Stimulated activated CD4-positive, alpha-beta T cell treated with anti-CD3 and anti-CD28 coated beads, Interleukin-1b, Interleukin-23, amount 100 ng/mL, for 48 hours (primary cell): ENCODE data around the gene CHST9.
"Not testable (repeated sequence)": the region's sequence is repeated elsewhere in the genome, so short reads cannot be mapped to it uniquely, and the experiment has no call there.

Experiments used
- DNase-seq: peaks from one replicate; pipeline ENCODE4 v3.0.0-alpha.2; 2020

The CHST9 gene

GRCh38 chr18:26999797-27000196, 185.3 kb downstream of the CHST9 start:
- no peak for DNase-seq

GRCh38 chr18:26993568-26993967, 191.5 kb downstream of the CHST9 start:
- no peak for DNase-seq

GRCh38 chr18:26992926-26993325, 192.2 kb downstream of the CHST9 start:
- DNase-seq: no peak

- no peak for DNase-seq
Measured at GRCh38 chr18:26989842-26990241, 195.3 kb downstream of the CHST9 start.

- no peak for DNase-seq
Measured at GRCh38 chr18:26981360-26982082, 203.6 kb downstream of the CHST9 start.

- DNase-seq: no peak
Measured at GRCh38 chr18:26978812-26979341, 206.2 kb downstream of the CHST9 start.

- no peak for DNase-seq
Measured at GRCh38 chr18:26977781-26978180, 207.3 kb downstream of the CHST9 start.

- no peak for DNase-seq
Measured at GRCh38 chr18:26976206-26976605, 208.9 kb downstream of the CHST9 start.

GRCh38 chr18:26972549-26972948, 212.6 kb downstream of the CHST9 start:
- not testable (repeated sequence) for DNase-seq

GRCh38 chr18:26971409-26971808, 213.7 kb downstream of the CHST9 start:
- DNase-seq: no peak

- DNase-seq: no peak
Measured at GRCh38 chr18:26970637-26971036, 214.5 kb downstream of the CHST9 start.

GRCh38 chr18:26965206-26965605, 219.9 kb downstream of the CHST9 start:
- no peak for DNase-seq

- DNase-seq: no peak
Measured at GRCh38 chr18:26963292-26963691, 221.8 kb downstream of the CHST9 start.

GRCh38 chr18:26961839-26962238, 223.3 kb downstream of the CHST9 start:
- no peak for DNase-seq

- DNase-seq: no peak
Measured at GRCh38 chr18:26960911-26961310, 224.2 kb downstream of the CHST9 start.

- DNase-seq: no peak
Measured at GRCh38 chr18:26956863-26957262, 228.2 kb downstream of the CHST9 start.

- no peak for DNase-seq
Measured at GRCh38 chr18:26948703-26949102, 236.4 kb downstream of the CHST9 start.

- DNase-seq: no peak
Measured at GRCh38 chr18:26943906-26944305, 241.2 kb downstream of the CHST9 start.

GRCh38 chr18:26941584-26941983, 243.5 kb downstream of the CHST9 start:
- DNase-seq: no peak

GRCh38 chr18:26940744-26941398, 244.2 kb downstream of the CHST9 start:
- no peak for DNase-seq

GRCh38 chr18:26931659-26932058, 253.4 kb downstream of the CHST9 start:
- DNase-seq: no peak

- no peak for DNase-seq
Measured at GRCh38 chr18:26930630-26931029, 254.5 kb downstream of the CHST9 start.

GRCh38 chr18:26928670-26929313, 256.3 kb downstream of the CHST9 start:
- no peak for DNase-seq

GRCh38 chr18:26927822-26928221, 257.3 kb downstream of the CHST9 start:
- not testable (repeated sequence) for DNase-seq
